ENCODE results near the gene CABLES1. TPM values are rescaled to one million over a fixed set of nuclear protein-coding genes. Genes with fewer than 3 reads are reported as not detected.

CABLES1 gene
- total and polyA plus RNA-seq, 3 donors from 2014 or later: 6.2 to 15.8 (median 12.0) TPM

DNA sequence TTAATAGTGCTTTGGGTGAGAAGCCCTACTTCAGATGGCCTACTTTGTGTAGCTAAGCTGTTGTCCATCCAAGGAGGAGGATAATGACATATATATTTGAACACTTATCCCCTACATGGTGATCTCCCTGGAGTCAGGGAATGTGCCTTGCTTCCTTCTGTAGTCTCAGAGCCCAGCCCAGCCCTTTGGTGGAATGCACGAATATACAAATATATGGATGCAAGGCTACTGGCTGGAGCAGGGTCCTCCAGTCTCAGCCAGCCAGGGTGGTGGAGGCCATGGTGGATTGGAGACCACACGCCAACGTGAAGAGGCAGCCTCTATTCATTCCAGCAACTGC, 167.2 kb downstream of the CABLES1 start:
- intact Hi-C loops (cut with DNase I; ENCODE audit: low total_unique reads): no loop called here
- Histone ChIP-seq H3K27ac (no peak overlapping the region), H3K9me3 (no peaks in the 10 kb centered on the region), H3K36me3 (ENCODE audit: low read depth, missing control alignments) (no peaks in the 10 kb centered on the region), H3K4me1 (no peaks in the 10 kb centered on the region), H3K27me3 (no peaks in the 10 kb centered on the region), H3K4me3 (no peak overlapping the region)
- 83 to 98% methylated on average over 3 of the region's 3 CpGs for WGBS, 2 donors
- DNase-seq: no peak
- TF ChIP-seq POLR2A (IDR thresholded peaks at IDR 0.05): no peak
- no peak for TF ChIP-seq CTCF (IDR thresholded peaks at IDR 0.05)

DNA sequence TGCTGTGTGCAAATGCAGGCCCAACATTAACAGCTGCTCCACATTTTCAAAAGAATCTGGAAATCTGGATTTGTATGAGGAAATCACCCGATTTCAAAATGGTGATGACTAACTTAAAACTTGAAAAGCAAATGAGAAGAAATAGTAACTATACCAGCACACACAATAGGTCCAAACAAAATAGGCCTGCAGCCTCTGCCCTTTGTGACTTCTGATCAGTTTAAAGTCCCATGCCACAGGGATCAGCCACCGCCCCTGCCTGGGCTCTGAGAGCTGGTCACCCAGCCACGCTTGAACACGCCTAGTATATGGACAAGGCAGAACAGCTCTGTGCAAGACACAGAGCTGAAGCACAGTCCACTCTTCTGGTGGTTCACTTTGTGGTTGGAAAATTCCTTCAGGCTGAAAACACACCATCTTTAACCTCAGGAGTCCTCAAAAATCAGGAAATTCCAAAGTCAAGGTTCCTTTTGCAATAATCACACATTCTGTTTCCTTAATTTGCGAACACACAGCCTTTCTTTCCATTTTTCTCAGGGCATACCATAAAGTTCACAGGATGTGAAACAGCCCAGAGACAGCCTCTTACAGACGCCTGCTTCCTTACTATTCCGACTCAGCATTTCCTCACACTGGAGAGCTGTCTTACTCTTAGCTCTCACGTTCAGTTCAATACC, 167.7 kb downstream of the CABLES1 start:
- DNase-seq: no peak
- H3K9me3 ChIP-seq: no peaks in the 10 kb centered on the region
- WGBS, 2 donors: 83 to 88% methylated on average over 8 of the region's 8 CpGs
- TF ChIP-seq CTCF (IDR thresholded peaks at IDR 0.05) (no peak), POLR2A (IDR thresholded peaks at IDR 0.05) (no peak)
- intact Hi-C loops (cut with DNase I; ENCODE audit: low total_unique reads): no loop called here
- H3K27ac ChIP-seq: no peak overlapping the region
- no peak overlapping the region for H3K4me3 ChIP-seq
- no peaks in the 10 kb centered on the region for H3K27me3 ChIP-seq
- no peaks in the 10 kb centered on the region for H3K4me1 ChIP-seq
- no peaks in the 10 kb centered on the region for H3K36me3 ChIP-seq (ENCODE audit: low read depth, missing control alignments)

GRCh38 chr18:23306822-23307221, 171.5 kb downstream of the CABLES1 start:
- WGBS, 2 donors: 73 to 87% methylated on average over 6 of the region's 6 CpGs
- no peak overlapping the region for H3K27ac ChIP-seq
- H3K27me3 ChIP-seq: no peaks in the 10 kb centered on the region
- H3K9me3 ChIP-seq: no peaks in the 10 kb centered on the region
- intact Hi-C loops (cut with DNase I; ENCODE audit: low total_unique reads): no loop called here
- no peak for TF ChIP-seq POLR2A (IDR thresholded peaks at IDR 0.05)
- no peak for TF ChIP-seq CTCF (IDR thresholded peaks at IDR 0.05)
- DNase-seq: no peak
- no peak overlapping the region for H3K4me3 ChIP-seq
- peaks cover 5% of the 10 kb centered on the region for H3K4me1 ChIP-seq
- H3K36me3 ChIP-seq (ENCODE audit: low read depth, missing control alignments): no peaks in the 10 kb centered on the region

DNA sequence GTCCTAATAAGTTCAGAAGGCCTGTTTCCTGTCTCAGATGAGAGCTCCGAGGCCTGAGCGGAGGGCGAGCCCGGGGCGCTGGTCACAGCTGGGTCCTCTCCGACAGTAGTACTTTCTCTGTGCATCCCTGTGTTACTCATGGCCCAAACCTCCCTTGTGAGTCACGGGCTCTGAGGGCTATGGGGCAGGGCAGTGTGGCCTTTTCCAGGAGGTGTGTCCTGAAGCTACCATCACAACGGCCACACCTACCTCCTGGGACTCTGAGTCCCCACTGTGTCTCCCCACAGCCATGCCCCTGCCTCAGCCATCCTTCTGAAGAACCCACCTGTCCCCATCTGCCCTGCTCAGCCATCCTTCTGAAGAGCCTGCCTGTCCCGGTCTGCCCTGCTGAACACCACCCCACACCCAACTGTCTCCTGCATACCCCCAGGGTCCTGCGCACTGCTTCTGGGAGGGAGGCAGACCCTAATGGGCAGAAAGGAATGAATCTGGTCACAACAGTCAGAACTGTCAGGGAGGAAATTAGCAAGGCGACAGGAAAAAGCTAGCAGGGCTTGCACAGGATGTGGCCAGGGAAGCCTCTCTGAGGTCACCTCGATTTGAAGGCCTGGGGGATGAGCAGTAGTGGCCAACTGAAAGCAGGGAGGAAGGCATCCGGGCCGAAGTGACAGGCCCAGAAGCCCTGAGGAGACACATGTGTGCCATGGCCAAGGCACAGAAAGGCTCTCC, 172.4 kb downstream of the CABLES1 start:
- no peaks in the 10 kb centered on the region for H3K9me3 ChIP-seq
- WGBS, 2 donors: 82 to 87% methylated on average over 12 to 14 of the region's 14 CpGs
- H3K4me1 ChIP-seq: peaks cover 13% of the 10 kb centered on the region
- H3K4me3 ChIP-seq: no peak overlapping the region
- no peak for DNase-seq
- H3K27me3 ChIP-seq: no peaks in the 10 kb centered on the region
- H3K27ac ChIP-seq: no peak overlapping the region
- H3K36me3 ChIP-seq (ENCODE audit: low read depth, missing control alignments): no peaks in the 10 kb centered on the region
- TF ChIP-seq POLR2A (IDR thresholded peaks at IDR 0.05) (no peak), CTCF (IDR thresholded peaks at IDR 0.05) (no peak)
- intact Hi-C loops (cut with DNase I; ENCODE audit: low total_unique reads): no loop called here

Other genes starting within 250 kb of the CABLES1 start
- 10 to 100 TPM; 45.7 to 76.4 TPM for gene RBBP8, start 202.2 kb upstream of the CABLES1 start, total RNA-seq
- 24.7 TPM for gene RBBP8, start 202.2 kb upstream of the CABLES1 start, polyA plus RNA-seq (ENCODE audit: insufficient read depth, low read depth, low replicate concordance)

All from testis (tissue), 3 donors.